SU-DHL-6 (cell line): ENCODE measurements around the gene KRT31.

ENCODE experiments used
- CTCF ChIP-seq: fragments of 200-600 bp; sonication (generic); IDR thresholded peaks from one replicate; pipeline ENCODE4 v1.5.1; 2017; ENCODE audit warnings: antibody characterized with exemption, mild to moderate bottlenecking, low read length, moderate library complexity; ENCODE audit not compliant: insufficient read depth, poor library complexity, severe bottlenecking
- EZH2phosphoT487 ChIP-seq: fragments of 200-600 bp; sonication (generic), shearing (Covaris generic); conservative IDR thresholded peaks from 2 replicates; pipeline ENCODE4 v1.6.1; 2018; ENCODE audit warnings: mild to moderate bottlenecking, antibody characterized with exemption, low read length, moderate library complexity, mixed read lengths

DNA sequence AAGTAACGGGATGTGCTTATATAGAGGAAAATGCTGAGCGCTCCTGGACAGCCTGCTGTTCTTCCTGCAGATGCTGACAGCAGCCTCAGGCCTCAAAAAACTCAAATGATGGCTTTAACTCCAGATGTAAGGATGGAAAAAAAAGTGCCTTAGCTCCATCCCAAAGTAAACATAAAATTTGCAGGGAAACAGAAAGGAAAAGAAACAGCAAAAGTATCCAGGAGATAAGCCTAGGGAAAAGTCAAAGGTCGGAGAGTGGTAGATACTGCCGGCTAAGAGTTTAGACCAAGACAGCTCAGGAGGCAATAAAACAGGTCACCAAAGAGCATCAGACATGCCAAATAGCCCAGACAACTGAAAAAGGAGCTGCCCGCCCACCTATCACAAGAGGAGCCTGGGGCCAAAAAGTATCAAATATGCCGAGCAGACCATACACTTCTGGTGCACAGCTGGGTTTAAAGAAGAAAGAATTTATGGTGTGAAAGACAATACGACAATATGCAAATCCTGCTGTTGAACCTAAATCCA lies 6.9 kb downstream of the KRT31 start:
- TF ChIP-seq CTCF (no peak), EZH2phosphoT487 (no peak)
